Ovary (tissue), 3 donors: Measurements from ENCODE around the gene METTL25.

Source experiments
- EP300 ChIP-seq: sonication (generic); formaldehyde crosslinking; IDR thresholded peaks from one replicate; pipeline ENCODE4 v1.6.1; 2017; ENCODE audit warnings: antibody characterized with exemption
- POLR2A ChIP-seq: fragments of 450-650 bp; IDR thresholded peaks from one replicate; pipeline ENCODE4 v1.6.1; 2017; ENCODE audit warnings: antibody characterized with exemption, mild to moderate bottlenecking, moderate library complexity
- TF ChIP-seq, protein P1 (sequence below), 3 donors: fragments of 450-650 bp in 2 of 3; fragments of 200-600 bp in 1 of 3; IDR thresholded peaks; one replicate each; pipeline versions ENCODE4 v1.5.1 to v1.8.0; 2016 to 2022; ENCODE audit warnings: antibody characterized with exemption in 3 of 3, mild to moderate bottlenecking in 1 of 3
- donor health status: DM: no; HTN: no; CAD: no.

DNA sequence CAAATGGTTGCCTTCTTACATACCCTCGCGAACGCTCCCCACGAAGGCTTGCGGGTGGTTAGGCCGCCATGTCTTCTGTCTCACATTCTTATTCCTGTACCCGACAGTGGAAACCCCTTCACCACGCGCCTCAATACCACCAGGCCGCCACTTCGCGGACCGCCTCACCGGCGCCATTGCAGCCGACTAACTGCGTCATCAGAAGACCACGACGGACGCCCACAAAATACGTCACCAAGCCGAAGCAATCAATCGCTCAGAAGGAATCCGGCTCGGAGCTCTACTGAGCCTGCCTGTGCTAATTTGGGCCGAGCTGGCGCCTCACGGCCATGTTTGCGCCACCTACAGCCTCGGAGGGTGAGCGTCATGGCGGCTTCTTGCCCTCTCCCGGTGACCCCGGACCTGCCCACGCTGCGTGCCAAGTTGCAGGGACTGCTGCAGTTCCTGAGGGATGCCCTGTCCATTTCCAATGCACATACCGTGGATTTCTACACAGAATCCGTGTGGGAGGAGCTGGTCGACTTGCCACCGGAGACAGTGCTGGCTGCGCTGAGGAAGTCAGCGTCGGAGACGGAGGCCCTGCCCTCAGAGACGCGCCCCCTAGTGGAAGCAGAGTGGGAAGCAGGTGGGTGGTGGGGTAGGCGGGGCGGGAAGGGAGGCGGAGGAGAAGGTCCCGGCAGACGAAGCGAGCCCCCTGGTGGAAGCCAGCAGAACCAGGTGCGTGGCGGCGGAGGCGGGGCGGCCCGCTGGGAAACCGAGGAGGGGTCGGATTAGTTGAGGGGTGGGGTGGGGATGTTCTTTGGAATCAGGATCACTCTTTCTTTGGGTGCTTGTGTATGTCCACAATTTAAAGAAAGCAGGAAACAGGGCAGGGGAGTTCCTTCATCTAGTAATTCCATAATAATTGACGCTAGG lies at the start of gene METTL25, which contains the start of gene CCDC59:
- TF ChIP-seq POLR2A (peak; percentile 75), EP300 (no peak)
- TF ChIP-seq, protein P1, sequence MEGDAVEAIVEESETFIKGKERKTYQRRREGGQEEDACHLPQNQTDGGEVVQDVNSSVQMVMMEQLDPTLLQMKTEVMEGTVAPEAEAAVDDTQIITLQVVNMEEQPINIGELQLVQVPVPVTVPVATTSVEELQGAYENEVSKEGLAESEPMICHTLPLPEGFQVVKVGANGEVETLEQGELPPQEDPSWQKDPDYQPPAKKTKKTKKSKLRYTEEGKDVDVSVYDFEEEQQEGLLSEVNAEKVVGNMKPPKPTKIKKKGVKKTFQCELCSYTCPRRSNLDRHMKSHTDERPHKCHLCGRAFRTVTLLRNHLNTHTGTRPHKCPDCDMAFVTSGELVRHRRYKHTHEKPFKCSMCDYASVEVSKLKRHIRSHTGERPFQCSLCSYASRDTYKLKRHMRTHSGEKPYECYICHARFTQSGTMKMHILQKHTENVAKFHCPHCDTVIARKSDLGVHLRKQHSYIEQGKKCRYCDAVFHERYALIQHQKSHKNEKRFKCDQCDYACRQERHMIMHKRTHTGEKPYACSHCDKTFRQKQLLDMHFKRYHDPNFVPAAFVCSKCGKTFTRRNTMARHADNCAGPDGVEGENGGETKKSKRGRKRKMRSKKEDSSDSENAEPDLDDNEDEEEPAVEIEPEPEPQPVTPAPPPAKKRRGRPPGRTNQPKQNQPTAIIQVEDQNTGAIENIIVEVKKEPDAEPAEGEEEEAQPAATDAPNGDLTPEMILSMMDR (IDR thresholded peaks at IDR 0.05) = peak; percentile 93 to 98 (median 98)
